SK-N-SH (cell line): ENCODE results near the gene SCYL1. TPM values are rescaled to one million over a fixed set of nuclear protein-coding genes. Genes with fewer than 3 reads are reported as not detected.

ENCODE experiments used
- CTCF ChIA-PET: fragments of 300-600, 350-600 bp; formaldehyde crosslinking; extraction: SDS; loops from one replicate; lab custom pipeline; 2021; lab: Yijun Ruan, JAX
- POLR2A ChIA-PET: fragments of 350-600 bp; sonication (Branson Sonifier 250); formaldehyde crosslinking; extraction: SDS; loops from one replicate; lab custom pipeline; 2020; ENCODE audit warnings: antibody characterized with exemption, inconsistent platforms; lab: Yijun Ruan, JAX
- DNase-seq: peaks from one replicate; pipeline ENCODE4 v3.0.0; 2012
- H2AFZ ChIP-seq: fragments of 200-600 bp; sonication (generic); 2 replicates; pipeline ENCODE4 v1.8.1; 2016; ENCODE audit warnings: antibody characterized with exemption, mild to moderate bottlenecking, low read depth
- H3F3A ChIP-seq: fragments of 200-600 bp; sonication (generic); replicated peaks from 2 replicates; pipeline ENCODE3; 2016; ENCODE audit warnings: antibody characterized with exemption, mild to moderate bottlenecking; ENCODE audit not compliant: insufficient read depth
- H3K27ac ChIP-seq, 2 experiments: fragments of 200-500 bp in 1 of 2; fragments of 200-600 bp in 1 of 2; sonication (Bioruptor generic) in 1 of 2; sonication (generic), shearing (Covaris generic) in 1 of 2; 2 replicates each; pipeline versions ENCODE4 v1.5.1 to v1.6.1; 2014 to 2016; ENCODE audit warnings: low read depth in 2 of 2, inconsistent platforms in 1 of 2, low read length in 1 of 2, mild to moderate bottlenecking in 1 of 2, mixed read lengths in 1 of 2
- H3K27me3 ChIP-seq: fragments of 200-600 bp; sonication (generic), shearing (Covaris generic); 2 replicates; pipeline ENCODE4 v1.6.1; 2016; ENCODE audit warnings: mixed run types; ENCODE audit not compliant: insufficient read depth
- H3K36me3 ChIP-seq, 2 experiments: fragments of 200-500 bp in 1 of 2; fragments of 200-600 bp in 1 of 2; sonication (Bioruptor generic) in 1 of 2; sonication (generic) in 1 of 2; replicated peaks in 1 of 2; 2 replicates each; pipeline versions ENCODE3 to v1.5.1; 2014 to 2016; ENCODE audit warnings: low read length in 1 of 2, mild to moderate bottlenecking in 1 of 2; ENCODE audit not compliant: insufficient read depth in 2 of 2, control insufficient read depth in 1 of 2
- H3K4me1 ChIP-seq, 2 experiments: fragments of 200-500 bp in 1 of 2; fragments of 200-600 bp in 1 of 2; sonication (Bioruptor generic) in 1 of 2; sonication (generic), shearing (Covaris generic) in 1 of 2; 2 replicates each; pipeline versions ENCODE4 v1.5.1 to v1.6.1; 2014 to 2016; ENCODE audit warnings: low read depth in 1 of 2, low read length in 1 of 2, mixed run types in 1 of 2; ENCODE audit not compliant: insufficient read depth in 2 of 2, control insufficient read depth in 1 of 2
- H3K4me2 ChIP-seq: fragments of 200-600 bp; sonication (generic), shearing (Covaris generic); 2 replicates; pipeline ENCODE4 v1.6.1; 2017; ENCODE audit warnings: mixed run types
- H3K4me3 ChIP-seq, 2 experiments: fragments of 200-500 bp in 1 of 2; fragments of 200-600 bp in 1 of 2; sonication (Bioruptor generic) in 1 of 2; sonication (generic), shearing (Covaris generic) in 1 of 2; 2 replicates each; pipeline versions ENCODE4 v1.5.1 to v1.8.1; 2014 to 2016; ENCODE audit warnings: low read depth in 2 of 2, inconsistent platforms in 1 of 2, low read length in 1 of 2, mild to moderate bottlenecking in 1 of 2, mixed read lengths in 1 of 2, moderate library complexity in 1 of 2
- H3K79me2 ChIP-seq: fragments of 200-600 bp; sonication (generic); 2 replicates; pipeline ENCODE4 v1.8.1; 2017; ENCODE audit warnings: mild to moderate bottlenecking; ENCODE audit not compliant: insufficient read depth
- H3K9ac ChIP-seq: fragments of 200-600 bp; sonication (generic); 2 replicates; pipeline ENCODE4 v1.6.1; 2017; ENCODE audit warnings: mixed run types
- H3K9me2 ChIP-seq: fragments of 200-600 bp; sonication (generic); 2 replicates; pipeline ENCODE4 v1.6.1; 2017; ENCODE audit warnings: mixed run types
- H3K9me3 ChIP-seq: fragments of 200-600 bp; sonication (generic); 2 replicates; pipeline ENCODE4 v1.6.1; 2017; ENCODE audit warnings: mixed run types, mild to moderate bottlenecking, moderate library complexity
- H4K20me1 ChIP-seq: fragments of 200-600 bp; sonication (generic); 2 replicates; pipeline ENCODE4 v1.6.1; 2017; ENCODE audit warnings: mild to moderate bottlenecking, mixed run types; ENCODE audit not compliant: insufficient read depth
- CHD2 ChIP-seq: fragments of 150-350 bp; IDR thresholded peaks from 2 replicates; pipeline ENCODE4 v1.6.1; 2018; ENCODE audit warnings: low read length; ENCODE audit not compliant: partially characterized antibody
- ELF1 ChIP-seq: IDR thresholded peaks from 2 replicates; pipeline ENCODE4 v1.4.0; 2012
- EP300 ChIP-seq, 2 experiments: IDR thresholded peaks; 2 replicates each; pipeline versions ENCODE4 v1.4.0 to v1.6.1; 2012; ENCODE audit warnings: borderline replicate concordance in 1 of 2, low read depth in 1 of 2, low read length in 1 of 2
- EZH2phosphoT487 ChIP-seq: fragments of 200-600 bp; sonication (generic); IDR thresholded peaks from 2 replicates; pipeline ENCODE4 v1.6.1; 2017; ENCODE audit warnings: low read depth, mixed run types, mild to moderate bottlenecking, antibody characterized with exemption, moderate library complexity, borderline replicate concordance
- FOSL2 ChIP-seq: IDR thresholded peaks from 2 replicates; pipeline ENCODE4 v1.4.0; 2012; ENCODE audit warnings: low read depth, mild to moderate bottlenecking, moderate library complexity, borderline replicate concordance
- FOXM1 ChIP-seq: IDR thresholded peaks from 2 replicates; pipeline ENCODE4 v1.4.0; 2012; ENCODE audit warnings: low read depth, mild to moderate bottlenecking
- GABPA ChIP-seq: IDR thresholded peaks from 2 replicates; pipeline ENCODE4 v1.4.0; 2012; ENCODE audit warnings: low read depth, mild to moderate bottlenecking
- GATA2 ChIP-seq: sonication (generic); formaldehyde crosslinking; IDR thresholded peaks from 2 replicates; pipeline ENCODE4 v1.5.0; 2020; ENCODE audit warnings: mild to moderate bottlenecking, missing genetic modification reagents
- IRF3 ChIP-seq: fragments of 150-350 bp; IDR thresholded peaks from 2 replicates; pipeline ENCODE4 v1.6.1; 2016; ENCODE audit warnings: mild to moderate bottlenecking, low read depth, low read length
- MAX ChIP-seq: IDR thresholded peaks from 2 replicates; pipeline ENCODE4 v1.4.0; 2012; ENCODE audit warnings: low read depth
- MEF2A ChIP-seq: IDR thresholded peaks from 2 replicates; pipeline ENCODE4 v1.4.0; 2012; ENCODE audit warnings: low read depth, borderline replicate concordance
- MXI1 ChIP-seq: IDR thresholded peaks from 2 replicates; pipeline ENCODE4 v1.6.1; 2012; ENCODE audit warnings: mild to moderate bottlenecking, low read depth, low read length, improper control_type of control experiment
- NFIC ChIP-seq: IDR thresholded peaks from 2 replicates; pipeline ENCODE4 v1.4.0; 2012; ENCODE audit warnings: borderline replicate concordance
- NRF1 ChIP-seq: IDR thresholded peaks from 2 replicates; pipeline ENCODE4 v1.6.1; 2012; ENCODE audit warnings: low read depth, mild to moderate bottlenecking, low read length
- POLR2AphosphoS5 ChIP-seq: IDR thresholded peaks from 2 replicates; pipeline ENCODE4 v1.6.1; 2012; ENCODE audit warnings: low read depth, low read length
- RAD21 ChIP-seq: IDR thresholded peaks from 2 replicates; pipeline ENCODE4 v1.6.1; 2012; ENCODE audit warnings: mild to moderate bottlenecking, low read length
- RCOR1 ChIP-seq: fragments of 150-350 bp; IDR thresholded peaks from 2 replicates; pipeline ENCODE4 v1.6.1; 2017; ENCODE audit warnings: antibody characterized with exemption, low read length
- REST ChIP-seq: IDR thresholded peaks from 2 replicates; pipeline ENCODE4 v1.6.1; 2012; ENCODE audit warnings: mild to moderate bottlenecking, low read depth, low read length, moderate library complexity
- RFX5 ChIP-seq: IDR thresholded peaks from 2 replicates; pipeline ENCODE4 v1.6.1; 2012; ENCODE audit warnings: mild to moderate bottlenecking, improper control_type of control experiment, low read length
- SIN3A ChIP-seq: IDR thresholded peaks from 2 replicates; pipeline ENCODE4 v1.6.1; 2012; ENCODE audit warnings: low read depth, mild to moderate bottlenecking, low read length, moderate library complexity, borderline replicate concordance
- TAF1 ChIP-seq: IDR thresholded peaks from 2 replicates; pipeline ENCODE4 v1.6.1; 2012; ENCODE audit warnings: low read depth, mild to moderate bottlenecking, low read length, moderate library complexity, borderline replicate concordance
- TCF12 ChIP-seq: IDR thresholded peaks from 2 replicates; pipeline ENCODE4 v1.4.0; 2012
- USF1 ChIP-seq: IDR thresholded peaks from 2 replicates; pipeline ENCODE4 v1.4.0; 2012; ENCODE audit warnings: low read depth, borderline replicate concordance
- YY1 ChIP-seq: IDR thresholded peaks from 2 replicates; pipeline ENCODE4 v1.4.0; 2012; ENCODE audit warnings: low read depth, mild to moderate bottlenecking
- WGBS: methylation state at CpG from one replicate; pipeline ENCODE4 v1.1.6; 2017; ENCODE audit warnings: low lambda C conversion rate; 5-methylcytosine and 5-hydroxymethylcytosine counted together
- polyA plus RNA-seq, 3 experiments: library from polyadenylated mRNA; depleted of rRNA; stranded (reverse); fragments of >200 nt; gene quantifications; 2 replicates each; pipeline ENCODE4 v1.2.3, GENCODE V29; 2012
- TF ChIP-seq, protein P1 (sequence below): fragments of 150-350 bp; IDR thresholded peaks from 2 replicates; pipeline ENCODE4 v1.6.1; 2017; ENCODE audit warnings: antibody characterized with exemption, low read length, low read depth, borderline replicate concordance

The SCYL1 gene
- polyA plus RNA-seq, 1 of the 3 experiments (the other 2 are of a cell fraction) = 79.9 TPM

- Histone ChIP-seq H3K4me1 (peaks cover 40 to 43% of the 10 kb centered on the region in 2 experiments), H3K4me3 (peak overlapping the region; percentile 27 to 49), H3F3A (peaks cover 78% of the 10 kb centered on the region), H3K36me3 (peaks cover 14 to 25% of the 10 kb centered on the region in 2 experiments), H3K9me2 (no peaks in the 10 kb centered on the region), H4K20me1 (peaks cover 26% of the 10 kb centered on the region), H3K27me3 (no peaks in the 10 kb centered on the region), H3K9me3 (no peaks in the 10 kb centered on the region), H3K9ac (peak overlapping the region; percentile 91), H3K79me2 (peaks cover 78% of the 10 kb centered on the region), H2AFZ (no peak overlapping the region), H3K27ac (peak overlapping the region; percentile 98 to 100), H3K4me2 (peak overlapping the region; percentile 75)
- 14% methylated on average over 15 of the region's 15 CpGs for WGBS
- ChIA-PET POLR2A (interaction anchor here (0.6 to 26.8 kb wide), 10 partner anchors 9 to 113 kb away, joined by 3 to 1027 read pairs (median 26); partner anchors contain the start of genes NEAT1 and SLC25A45), CTCF (interaction anchor here (1.1 to 5.9 kb wide), 12 partner anchors 8 to 207 kb away, joined by 3 to 78 read pairs (median 17); partner anchors contain the start of gene NEAT1)
- no peak for DNase-seq
- no peak for TF ChIP-seq REST
- TF ChIP-seq GABPA = no peak
- peak in 1 of 2 experiments; percentile 71; a peak in 2 of 4 replicates for TF ChIP-seq EP300 (IDR thresholded peaks at IDR 0.05; ENCODE audit: borderline replicate concordance in 1 of 2, low read depth in 1 of 2, low read length in 1 of 2)
- TF ChIP-seq ELF1 = no peak
- peak; percentile 46; the same call in 1 of the 2 replicates for TF ChIP-seq RCOR1
- no peak for TF ChIP-seq USF1
- 0 out of 2 replicates have a peak, but pooled peaks have one; percentile 40 for TF ChIP-seq MXI1
- TF ChIP-seq, protein P1, sequence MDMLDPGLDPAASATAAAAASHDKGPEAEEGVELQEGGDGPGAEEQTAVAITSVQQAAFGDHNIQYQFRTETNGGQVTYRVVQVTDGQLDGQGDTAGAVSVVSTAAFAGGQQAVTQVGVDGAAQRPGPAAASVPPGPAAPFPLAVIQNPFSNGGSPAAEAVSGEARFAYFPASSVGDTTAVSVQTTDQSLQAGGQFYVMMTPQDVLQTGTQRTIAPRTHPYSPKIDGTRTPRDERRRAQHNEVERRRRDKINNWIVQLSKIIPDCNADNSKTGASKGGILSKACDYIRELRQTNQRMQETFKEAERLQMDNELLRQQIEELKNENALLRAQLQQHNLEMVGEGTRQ = no peak
- TF ChIP-seq POLR2AphosphoS5 = peak; percentile 37; the same call in 1 of the 2 replicates
- TF ChIP-seq NRF1 = no peak
- no peak for TF ChIP-seq FOSL2
- peak; percentile 20; the same call in 1 of the 2 replicates for TF ChIP-seq RAD21
- TF ChIP-seq YY1 = peak; percentile 51; the same call in 1 of the 2 replicates
- no peak for TF ChIP-seq SIN3A
- TF ChIP-seq MEF2A = no peak
- peak; percentile 55 for TF ChIP-seq GATA2 (CRISPR knock-in tag)
- peak; percentile 71 for TF ChIP-seq TCF12
- TF ChIP-seq RFX5 = no peak
- TF ChIP-seq TAF1 = no peak
- TF ChIP-seq NFIC = no peak
- TF ChIP-seq IRF3 = no peak
- peak; percentile 61 for TF ChIP-seq CHD2
- TF ChIP-seq FOXM1 = no peak
- no peak for TF ChIP-seq EZH2phosphoT487
- TF ChIP-seq MAX = no peak
Observed at GRCh38 chr11:65496304-65497140, 28.4 kb upstream of the SCYL1 start.
